Mesenteric fat pad (tissue), 1 donor: ENCODE results near the gene MIA2. TPM values are rescaled to one million over a fixed set of nuclear protein-coding genes. Genes with fewer than 3 reads are reported as not detected.

Source experiments
- DNase-seq: peaks from one replicate; pipeline ENCODE4 v3.0.0-alpha.2; 2020; ENCODE audit warnings: low spot score
- total RNA-seq: library from RNA; stranded (reverse); fragmentation: NEBNext Ultra II Directional; extraction: Animal tissue kit (Norgen Biotek cat#: 25700); gene quantifications from one replicate; pipeline ENCODE4 v1.2.1, GENCODE V29; 2021
- donor health status: DM: yes; HTN: yes; CAD: no.

Gene MIA2
- total RNA-seq, 1 donor from 2014 or later, result 16.8 TPM

DNA sequence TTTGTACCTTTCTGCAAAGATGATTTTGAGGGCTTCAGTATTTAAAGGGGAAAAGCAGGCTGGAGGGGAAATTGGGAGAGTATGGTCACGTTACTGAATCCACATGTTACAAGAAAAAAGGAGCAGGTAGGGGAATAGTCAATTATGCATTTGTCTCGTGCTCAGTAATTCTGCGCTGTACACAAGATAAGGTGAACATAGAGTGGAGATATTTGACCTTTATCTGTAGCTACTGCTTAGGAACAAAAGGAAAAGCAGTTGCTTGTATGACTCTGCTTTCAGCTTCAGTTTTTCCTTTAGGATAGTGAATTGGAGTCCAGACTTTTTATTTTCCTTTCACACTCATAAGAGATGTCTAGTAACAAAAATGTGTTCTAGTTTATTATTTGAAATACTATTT, 148.7 kb downstream of the MIA2 start:
- no peak for DNase-seq

DNA sequence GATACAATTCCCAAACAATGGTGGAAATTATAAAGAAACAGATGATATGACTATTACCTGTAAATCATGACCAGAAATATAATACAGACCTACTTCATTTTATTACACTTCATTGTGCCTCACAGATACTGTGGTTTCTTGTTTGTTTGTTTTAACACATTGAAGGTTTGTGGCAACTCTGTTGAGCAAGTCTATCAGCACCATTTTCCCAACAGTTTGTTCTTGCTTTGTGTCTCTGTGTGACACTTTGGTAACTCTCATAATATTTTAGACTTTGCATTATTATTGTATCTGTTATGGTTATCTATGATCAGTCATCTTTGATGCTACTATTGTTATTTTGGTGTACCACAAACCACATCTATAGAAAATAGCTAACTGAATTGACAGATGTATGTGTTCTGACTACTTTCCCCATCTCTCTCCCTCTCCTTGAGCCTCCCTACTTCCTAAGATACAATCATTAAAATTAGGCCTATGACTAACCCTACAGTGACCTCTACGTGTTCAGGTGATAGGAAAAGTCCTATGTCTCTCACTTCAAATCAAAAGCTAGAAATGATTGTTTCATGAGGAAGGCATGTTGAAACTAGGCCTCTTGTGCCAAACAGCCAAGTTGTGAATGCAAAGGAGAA, 149.4 kb downstream of the MIA2 start:
- no peak for DNase-seq

DNA sequence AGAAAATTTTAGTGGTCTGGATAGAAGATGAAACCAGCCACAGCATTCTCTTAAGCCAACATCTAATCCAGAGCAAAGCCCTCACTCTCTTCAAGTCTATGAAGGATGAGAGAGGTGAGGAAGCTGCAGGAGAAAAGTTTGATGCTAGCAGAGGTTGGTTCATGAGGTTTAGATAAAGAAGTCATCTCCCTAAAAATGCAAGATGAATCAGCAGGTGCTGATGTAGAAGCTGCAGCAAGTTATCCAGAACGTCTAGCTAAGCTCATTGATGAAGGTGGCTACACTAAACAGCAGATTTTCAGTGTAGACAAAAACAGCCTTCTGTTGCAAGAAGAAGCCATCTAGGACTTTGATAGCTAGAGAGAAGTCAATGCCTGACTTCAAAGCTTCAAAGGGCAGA, 150.0 kb downstream of the MIA2 start:
- no peak for DNase-seq

DNA sequence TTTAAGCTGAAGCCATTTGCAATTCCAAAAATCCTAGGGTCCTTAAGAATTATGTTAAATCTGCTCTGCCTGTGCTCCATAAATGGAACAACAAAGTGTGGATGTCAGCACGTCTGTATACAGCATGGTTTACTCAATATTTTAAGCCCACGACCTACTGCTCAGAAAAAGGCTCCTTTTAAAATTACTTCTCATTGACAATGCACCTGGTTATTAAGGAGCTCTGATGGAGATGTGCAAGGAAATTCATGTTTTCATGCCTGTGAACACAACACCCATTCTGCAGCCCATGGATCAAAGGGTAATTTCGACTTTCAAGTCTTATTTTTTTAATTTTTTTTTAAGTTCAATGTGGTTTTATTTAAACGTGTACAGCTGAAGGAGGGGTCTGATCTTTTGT, 150.5 kb downstream of the MIA2 start:
- no peak for DNase-seq

DNA sequence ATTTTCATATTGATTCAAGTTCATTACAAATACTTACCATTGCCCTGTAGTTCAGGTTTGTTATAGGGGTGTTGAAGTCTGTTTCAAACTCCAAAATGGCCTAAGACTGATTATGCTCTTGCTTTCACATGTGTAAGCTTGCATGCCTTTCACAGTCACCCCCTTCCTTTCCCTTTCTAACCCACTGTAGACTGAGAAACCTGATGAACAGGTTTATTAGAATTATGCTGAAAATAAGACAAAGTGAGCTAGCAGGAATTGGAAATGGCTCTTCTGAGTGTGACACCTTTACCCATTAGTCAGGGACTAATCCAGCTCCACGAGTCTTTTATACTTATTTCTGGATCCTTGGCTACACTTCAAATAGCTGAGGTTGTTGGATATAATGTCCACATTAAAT, 159.6 kb downstream of the MIA2 start:
- no peak for DNase-seq

DNA sequence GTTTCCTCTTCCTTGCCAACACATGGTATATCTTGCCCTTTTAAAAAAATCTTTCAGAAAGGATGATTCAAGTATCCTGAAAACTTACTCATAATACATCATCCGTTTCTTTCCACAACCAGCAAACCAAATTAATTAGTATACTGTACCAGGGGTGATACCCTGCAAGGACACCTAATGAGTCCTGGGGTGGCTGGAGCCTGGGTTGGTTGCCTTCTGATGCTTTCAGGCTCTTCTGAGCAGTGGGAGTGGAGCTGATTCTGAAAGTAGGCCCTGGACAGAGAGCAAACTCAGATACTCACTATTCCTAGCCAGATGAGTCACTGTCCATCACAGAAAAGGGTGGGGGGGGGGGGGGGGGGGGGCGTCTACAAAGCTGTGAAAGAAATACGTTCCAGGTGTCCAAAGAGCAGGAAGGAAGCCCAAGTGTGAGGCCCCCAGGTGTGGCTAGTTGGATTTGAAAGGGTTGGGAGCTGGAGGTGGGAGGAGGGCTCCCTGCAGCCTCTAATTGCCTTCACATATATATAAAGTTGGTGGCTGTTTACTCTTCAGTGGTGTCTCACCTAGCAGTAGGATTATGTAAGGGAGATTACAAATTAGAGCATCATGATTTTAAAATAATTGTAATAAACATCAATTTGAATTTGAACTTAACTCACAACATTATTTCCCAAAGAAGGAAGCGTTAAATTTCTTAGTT, 162.0 kb downstream of the MIA2 start:
- DNase-seq, result no peak

DNA sequence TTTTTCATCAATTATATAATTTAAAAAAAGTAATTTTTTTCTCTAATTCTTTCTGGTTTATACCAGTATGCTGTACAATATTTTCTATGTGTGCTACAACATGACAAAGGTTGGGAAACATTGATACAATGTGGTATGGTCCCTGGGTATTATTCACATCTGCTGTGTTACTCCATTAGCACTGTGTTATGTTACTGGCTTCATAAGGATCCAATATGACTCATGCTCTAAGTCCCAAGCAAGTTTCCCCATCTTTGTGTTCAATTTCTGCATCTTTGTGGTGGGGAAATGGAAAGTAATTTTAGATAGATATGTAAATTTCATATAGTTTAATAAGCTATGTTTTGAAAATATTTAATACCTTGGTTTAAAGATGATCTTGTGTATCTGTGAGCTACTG, 162.7 kb downstream of the MIA2 start:
- DNase-seq, result no peak

DNA sequence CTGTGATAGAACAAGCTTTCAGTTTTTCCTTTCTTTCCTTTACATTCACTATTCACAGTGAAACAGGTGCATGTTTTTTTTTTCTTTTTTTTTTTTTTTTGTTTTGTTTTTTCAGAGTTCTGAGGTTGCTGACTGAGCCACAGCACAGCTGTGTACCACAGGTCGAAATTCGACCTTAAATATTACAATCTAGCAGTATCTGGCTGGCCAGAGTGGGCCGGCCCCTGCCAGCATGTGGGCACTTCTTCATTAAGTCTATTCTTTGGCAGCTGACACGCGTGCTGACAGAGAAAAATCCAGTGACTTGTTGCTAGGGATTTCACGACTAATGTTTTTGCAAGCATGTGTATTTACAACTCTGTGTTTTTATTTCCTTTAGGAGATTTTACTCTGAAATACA, 164.7 kb downstream of the MIA2 start:
- no peak for DNase-seq

DNA sequence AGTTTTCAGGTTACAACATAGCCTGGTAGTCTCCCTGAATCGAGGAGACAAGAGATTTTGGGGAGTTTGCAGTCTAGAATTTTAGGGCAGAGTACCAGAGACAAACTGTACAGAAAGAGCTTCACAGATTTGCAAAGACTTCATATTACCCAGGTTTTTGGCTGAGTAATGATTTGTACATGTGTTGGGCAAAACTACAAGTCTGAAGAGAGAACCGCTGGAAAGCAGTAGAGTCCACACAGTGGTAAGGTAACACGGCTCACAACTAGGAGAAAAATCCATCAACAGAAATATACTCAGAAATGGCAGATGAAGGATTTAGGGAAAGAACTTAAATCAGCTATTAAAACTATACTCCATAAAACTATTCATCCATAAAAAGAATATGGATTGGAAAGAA, 172.8 kb downstream of the MIA2 start:
- no peak for DNase-seq

DNA sequence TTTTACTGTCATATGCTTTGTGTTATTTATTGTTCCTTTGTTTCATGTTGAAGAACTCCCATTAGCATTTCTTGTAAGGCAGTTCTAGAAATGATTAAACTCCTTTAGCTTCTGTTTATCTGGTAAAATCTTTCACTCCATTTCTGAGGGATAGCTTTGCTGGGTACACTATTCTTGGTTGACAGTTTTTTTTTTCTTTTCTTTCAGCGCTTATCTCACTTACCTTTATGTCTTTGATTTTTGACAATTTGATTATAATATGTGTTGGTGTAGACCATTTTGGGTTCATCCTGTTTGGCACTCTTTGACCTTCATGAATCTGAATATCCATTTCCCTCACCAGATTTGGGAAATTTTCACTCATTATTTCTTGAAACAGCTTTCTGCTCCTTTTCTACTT, 182.4 kb downstream of the MIA2 start:
- no peak for DNase-seq

DNA sequence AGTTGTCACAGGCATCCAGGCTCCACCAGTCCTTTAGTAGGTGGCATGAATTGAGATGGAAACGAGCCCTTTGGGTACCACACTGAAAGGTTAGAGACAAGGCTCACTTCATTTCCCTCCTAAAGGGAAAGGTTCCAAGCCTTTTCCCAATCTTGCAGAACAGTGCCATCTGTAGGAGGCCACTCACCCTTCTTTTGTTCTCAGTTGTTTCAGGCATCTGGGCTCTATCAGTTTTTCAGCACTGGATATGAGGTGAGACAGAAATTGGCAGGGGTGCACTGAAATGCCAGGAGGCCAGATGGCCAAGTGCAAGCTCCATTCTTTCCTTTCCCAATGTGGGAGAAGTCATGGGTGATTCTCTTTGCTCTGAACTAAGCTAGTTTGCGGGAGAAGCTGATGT, 183.3 kb downstream of the MIA2 start:
- no peak for DNase-seq

DNA sequence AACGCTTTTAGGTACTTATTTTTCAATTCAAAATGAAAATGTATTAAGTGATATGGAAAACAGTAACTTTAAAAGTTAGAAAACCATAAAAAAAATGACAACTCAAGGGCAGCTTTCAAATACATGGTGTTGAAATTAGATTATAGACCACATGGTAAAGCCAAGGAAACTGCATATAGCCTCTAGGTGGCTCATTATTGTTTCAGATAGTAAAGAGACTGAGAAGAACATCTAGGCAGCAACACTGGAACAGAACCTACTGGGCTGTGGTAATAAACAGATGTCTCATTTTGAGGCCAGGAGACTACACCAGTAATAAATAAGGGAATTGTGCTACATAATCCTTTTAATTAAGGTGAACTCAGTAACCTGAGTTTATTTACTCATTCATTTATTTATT, 185.6 kb downstream of the MIA2 start:
- DNase-seq, result no peak

DNA sequence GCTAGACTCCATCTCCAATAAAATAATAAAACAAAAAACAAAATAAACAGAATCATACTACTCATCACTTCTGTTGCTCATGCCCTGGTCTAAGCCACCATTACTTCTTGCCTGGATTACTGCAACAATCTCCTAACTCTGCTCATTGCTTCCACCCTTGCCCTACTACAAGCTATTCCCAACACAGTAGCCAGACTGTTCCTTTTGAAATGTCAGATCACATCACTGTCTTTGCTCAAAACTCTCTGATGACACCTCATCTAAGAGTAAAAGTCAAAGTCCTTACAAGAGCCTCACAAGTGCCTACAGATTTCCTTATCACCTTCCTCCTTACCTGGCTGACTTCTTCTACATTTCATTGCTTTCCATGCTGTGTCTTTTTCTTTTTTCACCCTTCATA, 188.5 kb downstream of the MIA2 start:
- no peak for DNase-seq

DNA sequence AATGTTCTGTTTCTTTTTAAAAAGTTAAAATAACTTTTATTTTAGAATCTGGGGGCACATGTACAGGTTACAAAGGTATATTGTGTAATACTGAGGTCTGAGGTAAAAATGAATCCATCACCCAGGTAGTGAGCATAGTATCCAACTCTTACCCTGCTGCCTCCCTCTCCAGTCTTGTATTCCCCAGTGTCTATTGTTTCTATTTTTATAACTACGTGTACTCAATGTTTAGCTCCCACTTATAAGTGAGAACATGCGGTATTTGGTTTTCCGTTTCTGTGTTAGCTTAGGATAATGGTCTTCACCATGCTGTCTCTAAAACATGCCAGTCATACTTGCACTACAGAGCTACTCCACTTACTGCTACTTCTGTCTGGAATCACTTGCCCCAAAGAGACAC, 190.1 kb downstream of the MIA2 start:
- DNase-seq, result no peak

DNA sequence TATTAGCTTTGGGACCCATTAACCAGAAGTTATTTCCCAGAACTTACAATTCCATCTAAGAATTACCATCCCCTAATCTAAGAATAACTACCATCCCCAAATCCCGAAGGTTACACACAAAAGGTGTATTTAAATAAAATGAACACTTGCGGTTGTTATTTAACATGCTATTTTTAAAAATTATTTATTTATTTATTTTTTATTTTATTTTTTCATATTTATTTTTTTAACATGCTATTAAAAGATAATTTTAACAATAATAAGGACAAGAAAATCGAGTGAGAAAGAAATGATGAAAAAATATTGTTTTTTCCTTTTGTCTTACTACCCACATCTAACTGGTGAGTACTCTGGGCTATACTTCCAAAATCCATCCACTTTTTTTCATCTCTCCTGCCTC, 192.2 kb downstream of the MIA2 start:
- DNase-seq, result no peak

DNA sequence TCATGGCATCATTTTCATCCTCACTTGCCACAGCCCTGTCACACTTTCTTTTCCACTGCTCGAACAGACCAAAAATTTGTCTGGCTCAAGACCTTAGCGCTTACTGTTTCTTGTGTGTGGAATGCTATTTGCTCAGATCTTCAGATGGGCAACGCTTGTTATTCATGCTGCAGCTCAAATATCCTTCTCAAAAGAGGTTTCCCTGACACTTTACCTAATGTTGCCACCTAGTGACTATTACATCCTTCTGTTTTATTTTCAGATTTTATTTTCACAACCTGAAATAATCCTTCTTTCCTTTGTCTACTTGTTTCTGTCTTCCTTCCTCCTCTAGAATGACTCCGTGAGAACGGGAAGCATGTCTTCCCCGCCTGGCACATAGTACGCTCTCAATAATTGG, 192.9 kb downstream of the MIA2 start:
- DNase-seq, result no peak

DNA sequence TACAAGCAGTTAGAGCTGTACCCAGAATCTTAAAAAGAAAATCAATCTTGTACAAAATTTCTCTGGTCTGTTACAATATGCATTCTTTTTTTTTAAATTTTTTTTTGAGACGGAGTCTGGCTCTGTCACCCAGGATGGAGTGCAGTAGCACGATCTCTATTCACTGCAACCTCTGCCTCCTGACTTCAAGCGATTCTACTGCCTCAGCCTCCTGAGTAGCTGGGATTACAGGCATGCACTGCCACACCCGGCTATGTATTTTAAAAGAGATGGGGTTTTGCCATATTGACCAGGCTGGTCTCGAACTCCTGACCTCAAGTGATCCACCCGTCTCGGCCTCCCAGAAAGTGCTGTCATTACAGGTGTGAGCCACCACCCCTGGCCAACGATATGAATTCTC, 194.4 kb downstream of the MIA2 start:
- no peak for DNase-seq

DNA sequence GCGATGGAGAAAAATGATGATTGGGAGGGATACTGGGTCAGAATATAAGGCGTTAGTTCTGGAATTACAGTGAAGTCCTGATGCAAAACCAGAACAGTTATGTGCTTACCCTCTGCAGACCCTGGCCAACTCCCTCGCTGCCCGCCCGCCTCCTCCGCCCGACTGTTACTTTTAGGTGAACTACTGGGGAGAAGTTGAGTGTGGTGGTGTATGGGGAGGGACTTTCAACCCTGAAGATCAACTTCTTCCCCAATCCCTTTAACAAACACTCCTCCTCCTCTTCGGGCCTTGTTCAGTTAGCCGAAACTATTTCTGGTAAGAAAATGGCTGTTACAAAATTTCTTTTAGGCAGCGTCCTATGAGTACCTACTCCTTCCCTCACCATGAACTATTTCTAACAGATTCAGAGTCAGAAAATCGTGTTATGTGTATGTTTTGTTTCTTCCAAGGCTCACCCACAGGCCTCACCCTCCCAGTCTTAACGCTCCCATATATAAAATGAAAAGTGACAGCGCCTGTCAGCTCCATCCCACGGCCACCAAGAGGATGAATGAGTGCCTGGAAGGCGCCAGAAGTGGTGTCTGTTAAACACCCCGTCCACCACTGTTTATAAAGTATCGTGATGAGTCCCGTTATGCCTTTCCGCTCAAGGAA, 197.2 kb downstream of the MIA2 start:
- no peak for DNase-seq

DNA sequence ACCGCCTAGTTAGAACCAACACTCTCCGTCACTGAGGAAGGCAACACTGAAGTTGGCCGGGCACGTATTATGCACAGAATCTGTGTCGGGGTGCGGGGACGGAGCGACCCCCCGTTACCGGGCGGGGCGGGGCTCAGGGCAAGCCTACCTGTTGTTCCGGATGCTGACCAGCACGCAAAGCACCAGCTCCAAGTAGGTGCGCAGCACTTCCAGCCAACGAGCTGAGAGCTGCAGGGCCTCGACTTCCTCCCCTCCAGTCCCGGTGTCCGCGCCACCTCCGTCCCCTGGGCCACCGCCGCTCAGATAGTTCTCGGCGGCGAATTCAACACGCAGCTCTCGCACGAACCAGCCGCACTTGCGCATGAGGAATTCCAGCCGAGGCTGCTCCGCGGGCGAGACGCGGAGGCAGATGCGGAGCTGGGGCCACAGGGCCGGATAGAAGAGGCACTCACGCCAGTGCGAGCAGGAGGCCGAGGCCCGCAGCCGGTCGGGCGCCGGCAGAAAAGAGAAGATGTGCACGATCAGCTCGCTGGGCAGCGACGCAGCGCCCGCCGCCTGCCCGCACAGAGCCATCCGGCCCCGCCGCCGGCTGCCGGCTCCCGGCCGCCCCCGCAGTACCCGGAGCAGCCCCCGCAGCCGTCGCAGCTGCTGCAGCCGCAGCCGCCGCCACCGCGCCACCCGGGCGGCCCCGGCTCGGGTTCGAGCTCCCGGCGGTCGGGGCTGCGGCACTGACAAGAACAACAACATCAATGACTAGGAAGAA, 197.9 kb downstream of the MIA2 start:
- DNase-seq, result no peak

DNA sequence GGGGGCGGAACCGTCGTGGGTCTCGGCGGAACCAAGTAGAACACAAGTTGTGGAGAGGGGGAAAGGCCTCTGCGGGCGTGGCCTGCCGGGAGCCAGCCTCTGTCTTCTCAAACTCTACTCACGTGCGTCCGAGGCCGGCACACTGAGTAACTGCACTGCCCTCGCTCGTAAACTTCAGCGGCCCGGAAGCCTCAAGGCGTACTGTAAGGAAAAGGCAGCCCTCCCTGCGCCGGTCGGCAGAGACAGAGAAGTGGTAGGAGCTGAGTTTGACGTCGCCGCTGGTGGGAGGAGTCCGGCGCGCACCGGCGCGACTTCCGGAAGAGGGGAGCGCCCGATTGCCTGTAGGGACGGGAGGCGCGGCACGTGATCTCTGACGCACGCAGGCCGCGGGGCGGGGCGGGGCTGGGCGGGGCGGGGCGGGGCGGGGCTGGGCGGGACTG, 198.5 kb downstream of the MIA2 start, which contains the start of gene FBXO33:
Gene FBXO33 (minus strand): TSS at position 255 of the 440 bp plus-strand sequence. CDS start 271 bp downstream, outside the sequence.
- DNase-seq, result peak; percentile 99

DNA sequence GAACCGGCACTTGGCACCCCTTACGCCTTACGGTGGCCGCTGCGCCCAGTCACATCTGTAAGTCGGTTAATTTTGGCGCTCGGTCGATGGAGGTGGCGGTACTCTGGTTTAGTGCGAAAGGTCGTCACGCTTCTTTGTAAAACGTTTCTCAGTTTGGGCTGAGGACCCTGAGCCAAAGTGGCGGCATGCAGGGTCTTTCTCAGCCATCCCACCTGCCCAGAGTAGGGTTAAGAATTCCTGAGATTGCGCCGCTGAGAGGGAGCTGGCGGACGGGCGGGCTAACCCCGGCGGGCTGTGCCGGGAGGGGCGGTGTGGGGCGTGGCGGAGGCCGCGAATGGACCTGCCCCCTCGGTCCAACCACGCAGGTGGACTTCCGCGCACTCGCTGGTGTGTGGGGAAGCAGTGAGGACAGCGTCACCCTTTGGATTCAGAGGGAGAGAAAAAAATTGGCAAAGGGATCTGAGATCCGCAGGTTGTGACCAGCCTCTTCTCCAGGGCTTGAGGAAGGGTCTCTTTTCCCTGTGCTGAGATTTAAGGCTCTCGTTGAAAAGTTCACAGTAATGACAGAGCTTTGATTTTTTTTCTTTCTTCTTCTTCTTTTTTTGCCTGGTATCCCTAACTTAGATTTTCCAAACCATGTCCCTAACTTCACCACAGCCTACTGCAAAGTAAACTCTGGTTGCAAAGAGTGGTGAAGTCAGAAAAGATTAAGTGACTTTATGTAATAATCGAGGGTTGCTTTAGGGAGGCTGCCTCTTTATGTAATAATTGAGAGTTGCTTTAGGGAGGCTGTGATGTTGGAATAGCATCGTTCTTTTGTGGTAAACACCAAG, 199.1 kb downstream of the MIA2 start:
- peak; percentile 96 for DNase-seq
